Epithelial cell of esophagus (primary cell): ENCODE data around the gene GNB2.
A peak's percentile ranks its signal among the peaks of the same experiment; 100 is the strongest.

ENCODE experiments used
- DNase-seq: peaks from one replicate; pipeline ENCODE4 v3.0.0; 2010; ENCODE audit warnings: low read depth
- H3K4me3 ChIP-seq: 2 replicates; pipeline ENCODE4 v1.5.1; 2011; ENCODE audit warnings: mild to moderate bottlenecking, low read length, control low read depth
- CTCF ChIP-seq: IDR thresholded peaks from 2 replicates; pipeline ENCODE4 v1.5.1; 2011; ENCODE audit warnings: low read depth, mild to moderate bottlenecking, low read length, control low read depth, inconsistent platforms; ENCODE audit not compliant: insufficient read depth; ENCODE audit errors: missing control alignments

GNB2 gene

DNA sequence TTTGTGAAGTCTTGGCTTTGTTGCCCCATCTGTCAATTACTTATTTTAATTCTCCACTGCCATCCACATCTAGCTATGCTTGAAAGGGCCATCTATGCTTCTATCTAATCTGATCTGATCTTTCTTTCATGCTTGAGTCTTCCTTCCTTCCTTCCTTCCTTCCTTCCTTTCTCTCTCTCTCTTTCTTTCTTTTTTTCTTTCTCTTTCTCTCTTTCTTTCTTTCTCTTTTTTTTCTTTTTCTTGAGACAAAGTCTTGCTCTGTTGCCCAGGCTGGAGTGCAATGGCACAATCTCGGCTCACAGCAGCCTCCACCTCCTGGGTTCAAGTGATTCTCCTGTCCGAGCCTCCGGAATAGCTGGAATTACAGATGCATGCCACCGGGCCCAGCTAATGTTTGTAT is 43.5 kb upstream of the GNB2 start:
- TF ChIP-seq CTCF = no peak
- H3K4me3 ChIP-seq = no peak overlapping the region
- no peak for DNase-seq

- peak; percentile 42 for DNase-seq
- peak overlapping the region; percentile 44 for H3K4me3 ChIP-seq
- TF ChIP-seq CTCF = peak; percentile 50
These were observed 40.4 kb upstream of the GNB2 start for GRCh38 chr7:100632951-100633717.

DNA sequence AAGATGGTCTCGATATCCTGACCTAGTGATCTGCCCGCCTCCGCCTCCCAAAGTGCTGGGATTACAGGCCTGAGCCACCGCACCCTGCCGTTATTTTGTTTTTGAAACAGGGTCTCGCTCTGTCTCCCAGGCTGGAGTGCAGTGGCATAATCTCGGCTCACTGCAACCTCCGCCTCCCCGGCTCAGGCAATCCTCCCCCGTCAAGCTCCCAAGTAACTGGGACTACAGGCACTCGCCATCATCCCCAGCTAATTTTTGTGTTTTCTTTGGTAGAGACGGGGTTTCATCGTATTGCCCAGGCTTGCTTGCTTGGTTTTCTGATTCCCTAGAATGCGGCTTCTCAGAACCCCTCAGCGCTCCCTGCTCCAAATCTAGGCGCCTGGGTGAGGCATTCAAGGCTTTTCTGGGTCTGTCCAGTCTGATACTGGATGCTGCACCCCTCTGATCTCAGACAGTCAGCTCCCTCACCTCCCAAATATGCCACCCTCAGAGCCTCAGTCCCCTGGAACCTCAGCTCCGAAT is 33.5 kb upstream of the GNB2 start:
- TF ChIP-seq CTCF = no peak
- DNase-seq = no peak
- no peak overlapping the region for H3K4me3 ChIP-seq

- no peak for TF ChIP-seq CTCF
- DNase-seq = no peak
- no peak overlapping the region for H3K4me3 ChIP-seq
These were observed 32.8 kb upstream of the GNB2 start for GRCh38 chr7:100640517-100641440.

DNA sequence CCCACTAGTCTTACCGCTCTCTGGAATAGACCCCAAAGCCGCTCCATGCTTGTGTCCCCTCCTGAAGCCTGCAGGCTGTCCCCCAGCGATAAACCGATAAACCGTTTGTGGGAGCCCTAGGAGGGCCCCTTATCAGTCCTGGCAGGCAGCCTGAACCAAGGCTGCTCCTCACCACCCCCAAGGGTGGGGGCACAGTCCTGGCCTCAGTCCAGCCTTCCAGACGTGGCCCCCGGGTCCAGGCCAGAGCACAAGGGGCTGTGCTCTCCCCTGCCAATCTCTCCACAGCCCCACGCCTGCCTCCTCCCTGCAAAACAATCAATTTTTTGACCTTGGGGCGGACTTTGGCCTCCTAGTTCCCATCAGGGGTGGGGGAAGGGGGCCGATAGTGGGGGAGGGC is 32.1 kb upstream of the GNB2 start, which contains the start of gene TFR2:
TSS of gene TFR2 (minus strand) at position 90 of the 397 bp plus-strand sequence. CDS start at position 47, 43 bp downstream.
- H3K4me3 ChIP-seq = no peak within 1 kb of the TSS

More for the DNA sequence above, 32.1 kb upstream of the GNB2 start, which contains the start of gene TFR2:
- no peak for TF ChIP-seq CTCF
- DNase-seq = no peak
